HG02885 (cell line): ENCODE measurements around the gene FAM131C.

Experiments used
- ATAC-seq: cut with Tn5 transposase; IDR thresholded peaks from one replicate; pipeline ENCODE4 v1.9.1; 2021; ENCODE audit warnings: mild to moderate bottlenecking; ENCODE audit not compliant: unreplicated experiment, poor library complexity

FAM131C gene

GRCh38 chr1:16018749-16019643, 54.5 kb downstream of the FAM131C start:
- ATAC-seq = no peak

GRCh38 chr1:16018308-16018707, 55.1 kb downstream of the FAM131C start:
- ATAC-seq = no peak

- no peak for ATAC-seq
Observed at GRCh38 chr1:16017461-16018303, 55.8 kb downstream of the FAM131C start, which contains the start of gene HSPB7. TSS of gene HSPB7 (minus strand) at chr1:16018043. CDS start at chr1:16017963, 80 bp downstream.

- ATAC-seq = no peak
Observed at GRCh38 chr1:16017076-16017460, 56.4 kb downstream of the FAM131C start.

GRCh38 chr1:16015960-16016901, 57.2 kb downstream of the FAM131C start:
- ATAC-seq = no peak

GRCh38 chr1:16015491-16015890, 58.0 kb downstream of the FAM131C start:
- ATAC-seq = no peak

GRCh38 chr1:16014509-16015482, 58.7 kb downstream of the FAM131C start:
- ATAC-seq = no peak

GRCh38 chr1:16013908-16014258, 59.6 kb downstream of the FAM131C start:
- ATAC-seq = no peak

GRCh38 chr1:16013220-16013907, 60.1 kb downstream of the FAM131C start:
- no peak for ATAC-seq

- ATAC-seq = no peak
Observed at GRCh38 chr1:16012590-16013219, 60.7 kb downstream of the FAM131C start.

- ATAC-seq = no peak
Observed at GRCh38 chr1:16011936-16012589, 61.4 kb downstream of the FAM131C start.

- ATAC-seq = no peak
Observed at GRCh38 chr1:16010837-16011236, 62.6 kb downstream of the FAM131C start.

GRCh38 chr1:16009678-16010077, 63.8 kb downstream of the FAM131C start:
- ATAC-seq = no peak

GRCh38 chr1:16009030-16009460, 64.4 kb downstream of the FAM131C start:
- no peak for ATAC-seq
